ENCODE measurements around the gene KRT16. TPM values are rescaled to one million over a fixed set of nuclear protein-coding genes. Genes with fewer than 3 reads are reported as not detected.
"Not testable (repeated sequence)": the region's sequence is repeated elsewhere in the genome, so short reads cannot be mapped to it uniquely, and the experiment has no call there.

KRT16 gene
- total RNA-seq, 1 donor from 2014 or later = 0.52 TPM

GRCh38 chr17:41616486-41616885, 3.9 kb upstream of the KRT16 start:
- not testable (repeated sequence) for H3K36me3 ChIP-seq (ENCODE audit: control insufficient read depth in 3 of 3, insufficient read depth in 3 of 3, low read length in 3 of 3); H3K9me3 ChIP-seq (ENCODE audit: control insufficient read depth in 3 of 3, low read length in 3 of 3); H3K4me1 ChIP-seq (ENCODE audit: control insufficient read depth in 3 of 3, insufficient read depth in 3 of 3, low read length in 3 of 3); H3K4me3 ChIP-seq (ENCODE audit: low read length in 3 of 3); H3K9ac ChIP-seq (ENCODE audit: low read depth in 1 of 3, low read length in 3 of 3); H3K27ac ChIP-seq (ENCODE audit: low read depth, low read length)
- peaks cover 0 to 25% (median 15%) of the 10 kb centered on the region in 3 donors for H3K27me3 ChIP-seq (ENCODE audit: control insufficient read depth in 3 of 3, insufficient read depth in 3 of 3, low read length in 3 of 3)

GRCh38 chr17:41615454-41615853, 2.9 kb upstream of the KRT16 start:
- H3K9ac ChIP-seq (ENCODE audit: low read depth in 1 of 3, low read length in 3 of 3) = no peak overlapping the region
- no peaks in the 10 kb centered on the region for H3K9me3 ChIP-seq (ENCODE audit: control insufficient read depth in 3 of 3, low read length in 3 of 3)
- peaks cover 0 to 24% (median 19%) of the 10 kb centered on the region in 3 donors for H3K27me3 ChIP-seq (ENCODE audit: control insufficient read depth in 3 of 3, insufficient read depth in 3 of 3, low read length in 3 of 3)
- H3K36me3 ChIP-seq (ENCODE audit: control insufficient read depth in 3 of 3, insufficient read depth in 3 of 3, low read length in 3 of 3) = no peaks in the 10 kb centered on the region
- no peak overlapping the region for H3K27ac ChIP-seq (ENCODE audit: low read depth, low read length)
- no peak overlapping the region for H3K4me3 ChIP-seq (ENCODE audit: low read length in 3 of 3)
- no peaks in the 10 kb centered on the region for H3K4me1 ChIP-seq (ENCODE audit: control insufficient read depth in 3 of 3, insufficient read depth in 3 of 3, low read length in 3 of 3)

DNA sequence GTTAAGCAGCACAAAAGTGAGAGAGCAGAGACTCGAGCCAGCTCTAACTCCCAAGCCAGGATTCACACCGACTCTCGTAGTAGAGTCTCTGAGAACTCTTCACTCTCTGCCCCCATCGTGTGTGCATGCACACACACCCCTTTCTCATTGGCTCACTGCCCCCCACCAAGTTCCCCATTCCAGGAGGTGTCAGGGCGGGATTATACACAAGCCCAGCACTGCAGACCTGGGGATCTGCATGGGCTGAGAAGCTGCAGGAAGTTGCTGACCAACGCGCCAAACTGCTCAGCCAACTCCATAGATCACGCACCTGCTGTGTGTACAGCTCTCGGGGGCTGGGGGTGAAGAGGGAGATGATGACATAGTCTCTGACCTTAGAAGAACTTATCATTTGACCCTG, 2.2 kb upstream of the KRT16 start:
- H3K27me3 ChIP-seq (ENCODE audit: control insufficient read depth in 3 of 3, insufficient read depth in 3 of 3, low read length in 3 of 3) = peaks cover 0 to 21% (median 19%) of the 10 kb centered on the region in 3 donors
- H3K9me3 ChIP-seq (ENCODE audit: control insufficient read depth in 3 of 3, low read length in 3 of 3); H3K27ac ChIP-seq (ENCODE audit: low read depth, low read length); H3K9ac ChIP-seq (ENCODE audit: low read depth in 1 of 3, low read length in 3 of 3); H3K4me1 ChIP-seq (ENCODE audit: control insufficient read depth in 3 of 3, insufficient read depth in 3 of 3, low read length in 3 of 3); H3K4me3 ChIP-seq (ENCODE audit: low read length in 3 of 3); H3K36me3 ChIP-seq (ENCODE audit: control insufficient read depth in 3 of 3, insufficient read depth in 3 of 3, low read length in 3 of 3): not testable (repeated sequence)

- no peaks in the 10 kb centered on the region for H3K36me3 ChIP-seq (ENCODE audit: control insufficient read depth in 3 of 3, insufficient read depth in 3 of 3, low read length in 3 of 3)
- peaks cover 0 to 21% (median 16%) of the 10 kb centered on the region in 3 donors for H3K27me3 ChIP-seq (ENCODE audit: control insufficient read depth in 3 of 3, insufficient read depth in 3 of 3, low read length in 3 of 3)
- no peak overlapping the region for H3K4me3 ChIP-seq (ENCODE audit: low read length in 3 of 3)
- H3K27ac ChIP-seq (ENCODE audit: low read depth, low read length) = no peak overlapping the region
- H3K9me3 ChIP-seq (ENCODE audit: control insufficient read depth in 3 of 3, low read length in 3 of 3) = no peaks in the 10 kb centered on the region
- no peak overlapping the region for H3K9ac ChIP-seq (ENCODE audit: low read depth in 1 of 3, low read length in 3 of 3)
- H3K4me1 ChIP-seq (ENCODE audit: control insufficient read depth in 3 of 3, insufficient read depth in 3 of 3, low read length in 3 of 3) = no peaks in the 10 kb centered on the region
Measured at GRCh38 chr17:41614098-41614497, 1.5 kb upstream of the KRT16 start.

DNA sequence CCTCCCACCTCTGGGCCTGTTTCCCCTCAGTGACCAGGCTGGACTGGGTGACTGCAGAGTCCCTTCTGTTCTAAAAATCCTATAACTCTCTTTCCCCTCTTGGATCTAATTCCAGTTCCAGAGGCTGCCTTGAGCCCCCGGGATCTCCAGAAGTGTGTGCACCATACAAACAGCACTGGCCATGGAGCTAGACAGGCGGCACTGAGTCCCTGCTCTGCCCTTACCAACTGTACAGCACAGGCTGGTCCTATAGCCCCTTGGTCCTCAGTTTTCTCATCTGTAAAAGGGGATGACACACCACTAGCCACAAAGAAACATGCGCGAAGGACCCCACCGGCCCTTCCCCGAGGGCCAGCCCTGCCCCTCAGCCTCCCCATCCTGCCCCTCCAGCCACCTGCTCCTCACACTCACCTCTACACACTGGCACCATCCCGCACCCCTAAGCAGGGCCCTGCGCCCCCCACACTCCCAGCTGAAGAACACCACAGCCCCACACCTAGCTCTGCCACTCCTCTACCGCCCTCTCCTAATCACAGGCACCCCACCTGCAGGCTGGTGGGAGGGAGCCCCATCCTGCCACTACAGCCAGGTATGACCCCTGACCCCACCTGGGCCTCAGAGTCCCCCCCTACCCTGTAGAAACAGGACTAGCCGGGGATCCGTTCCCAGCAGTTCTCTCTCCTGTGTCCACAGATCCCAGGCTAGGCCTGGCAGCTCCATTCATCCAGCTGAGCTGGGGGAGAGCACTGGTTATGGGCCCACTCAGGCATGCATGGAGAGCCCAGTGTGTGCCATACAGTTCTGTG, 913 bp upstream of the KRT16 start:
- H3K27me3 ChIP-seq (ENCODE audit: control insufficient read depth in 3 of 3, insufficient read depth in 3 of 3, low read length in 3 of 3) = peaks cover 0 to 23% (median 16%) of the 10 kb centered on the region in 3 donors

GRCh38 chr17:41610965-41611640, 1.5 kb downstream of the KRT16 start:
- Histone ChIP-seq H3K27ac (ENCODE audit: low read depth, low read length) (no peak overlapping the region), H3K9me3 (ENCODE audit: control insufficient read depth in 3 of 3, low read length in 3 of 3) (peaks cover 0 to 5% (median 0%) of the 10 kb centered on the region in 3 donors), H3K9ac (ENCODE audit: low read depth in 1 of 3, low read length in 3 of 3) (no peak overlapping the region), H3K27me3 (ENCODE audit: control insufficient read depth in 3 of 3, insufficient read depth in 3 of 3, low read length in 3 of 3) (peaks cover 0 to 16% (median 4%) of the 10 kb centered on the region in 3 donors), H3K4me1 (ENCODE audit: control insufficient read depth in 3 of 3, insufficient read depth in 3 of 3, low read length in 3 of 3) (no peaks in the 10 kb centered on the region), H3K36me3 (ENCODE audit: control insufficient read depth in 3 of 3, insufficient read depth in 3 of 3, low read length in 3 of 3) (no peaks in the 10 kb centered on the region), H3K4me3 (ENCODE audit: low read length in 3 of 3) (no peak overlapping the region)

More for the DNA sequence above, 913 bp upstream of the KRT16 start:
- Histone ChIP-seq H3K36me3 (ENCODE audit: control insufficient read depth in 3 of 3, insufficient read depth in 3 of 3, low read length in 3 of 3) (no peaks in the 10 kb centered on the region), H3K27ac (ENCODE audit: low read depth, low read length) (no peak overlapping the region), H3K4me1 (ENCODE audit: control insufficient read depth in 3 of 3, insufficient read depth in 3 of 3, low read length in 3 of 3) (no peaks in the 10 kb centered on the region), H3K9me3 (ENCODE audit: control insufficient read depth in 3 of 3, low read length in 3 of 3) (no peaks in the 10 kb centered on the region), H3K4me3 (ENCODE audit: low read length in 3 of 3) (no peak overlapping the region), H3K9ac (ENCODE audit: low read depth in 1 of 3, low read length in 3 of 3) (no peak overlapping the region)

DNA sequence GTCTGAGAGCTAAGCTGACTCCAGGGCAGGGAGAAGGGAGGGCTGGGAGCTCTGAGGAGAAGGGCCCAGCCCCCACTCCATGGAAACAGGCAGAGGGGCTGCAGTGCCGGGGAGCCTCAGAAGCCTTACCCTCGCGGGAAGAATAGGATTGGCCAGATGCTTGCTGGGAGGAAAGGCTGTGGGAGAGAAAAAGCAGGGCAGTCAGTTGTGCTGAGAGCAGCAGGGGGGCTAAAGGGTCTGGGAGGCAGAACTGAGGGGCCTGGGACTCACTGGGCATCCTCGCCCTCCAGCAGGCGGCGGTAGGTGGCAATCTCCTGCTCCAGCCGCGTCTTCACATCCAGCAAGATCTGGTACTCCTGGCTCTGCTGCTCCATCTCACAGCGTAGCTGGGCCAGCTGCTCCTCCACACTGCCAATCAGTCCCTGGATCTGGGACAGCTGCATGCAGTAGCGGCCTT, 2.5 kb downstream of the KRT16 start:
- H3K9me3 ChIP-seq (ENCODE audit: control insufficient read depth in 3 of 3, low read length in 3 of 3); H3K27me3 ChIP-seq (ENCODE audit: control insufficient read depth in 3 of 3, insufficient read depth in 3 of 3, low read length in 3 of 3); H3K27ac ChIP-seq (ENCODE audit: low read depth, low read length); H3K9ac ChIP-seq (ENCODE audit: low read depth in 1 of 3, low read length in 3 of 3); H3K4me3 ChIP-seq (ENCODE audit: low read length in 3 of 3); H3K36me3 ChIP-seq (ENCODE audit: control insufficient read depth in 3 of 3, insufficient read depth in 3 of 3, low read length in 3 of 3); H3K4me1 ChIP-seq (ENCODE audit: control insufficient read depth in 3 of 3, insufficient read depth in 3 of 3, low read length in 3 of 3): not testable (repeated sequence)

DNA sequence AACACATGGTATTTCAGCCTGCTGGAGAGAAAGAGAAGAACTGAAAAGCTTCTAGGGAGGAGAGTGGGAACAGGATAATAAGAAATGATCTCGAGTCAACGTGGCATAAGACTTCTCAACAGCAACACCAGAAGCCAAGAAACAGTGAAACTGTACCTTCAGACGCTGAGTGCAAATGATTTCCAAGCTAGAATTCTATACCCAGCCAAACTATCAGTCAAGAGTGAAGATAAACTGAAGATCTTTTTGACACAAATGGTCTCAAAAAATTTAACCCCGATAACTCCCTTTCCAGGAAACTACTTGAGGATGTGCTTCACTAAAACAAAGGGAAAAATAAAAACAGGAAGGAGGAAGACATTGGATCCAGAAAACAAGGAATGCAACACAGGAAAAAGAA, 5.6 kb downstream of the KRT16 start:
- not testable (repeated sequence) for H3K9me3 ChIP-seq (ENCODE audit: control insufficient read depth in 3 of 3, low read length in 3 of 3); H3K4me1 ChIP-seq (ENCODE audit: control insufficient read depth in 3 of 3, insufficient read depth in 3 of 3, low read length in 3 of 3); H3K27me3 ChIP-seq (ENCODE audit: control insufficient read depth in 3 of 3, insufficient read depth in 3 of 3, low read length in 3 of 3); H3K36me3 ChIP-seq (ENCODE audit: control insufficient read depth in 3 of 3, insufficient read depth in 3 of 3, low read length in 3 of 3); H3K4me3 ChIP-seq (ENCODE audit: low read length in 3 of 3); H3K27ac ChIP-seq (ENCODE audit: low read depth, low read length); H3K9ac ChIP-seq (ENCODE audit: low read depth in 1 of 3, low read length in 3 of 3)

DNA sequence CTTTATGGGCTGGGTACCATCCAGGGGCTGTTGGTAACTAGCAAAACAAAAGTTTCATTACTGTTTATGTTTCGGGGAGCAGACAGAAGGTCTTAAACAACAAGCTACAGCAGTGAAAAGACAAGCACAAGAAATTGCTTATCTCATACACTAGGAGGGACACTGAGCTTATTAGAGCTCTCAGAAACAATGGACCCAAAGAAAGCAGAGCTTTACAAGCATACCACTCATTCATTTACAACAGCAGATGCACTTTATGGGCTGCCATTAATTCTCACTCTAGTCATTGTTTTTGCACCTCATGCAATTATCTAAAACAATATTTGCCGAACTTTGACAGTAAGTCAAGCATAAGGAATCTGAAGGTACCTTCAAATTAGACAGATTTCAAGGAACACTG, 10.0 kb downstream of the KRT16 start:
- peaks cover 0 to 5% (median 0%) of the 10 kb centered on the region in 3 donors for H3K9me3 ChIP-seq (ENCODE audit: control insufficient read depth in 3 of 3, low read length in 3 of 3)
- no peaks in the 10 kb centered on the region for H3K36me3 ChIP-seq (ENCODE audit: control insufficient read depth in 3 of 3, insufficient read depth in 3 of 3, low read length in 3 of 3)
- no peak overlapping the region for H3K27ac ChIP-seq (ENCODE audit: low read depth, low read length)
- no peak overlapping the region for H3K9ac ChIP-seq (ENCODE audit: low read depth in 1 of 3, low read length in 3 of 3)
- H3K27me3 ChIP-seq (ENCODE audit: control insufficient read depth in 3 of 3, insufficient read depth in 3 of 3, low read length in 3 of 3) = no peaks in the 10 kb centered on the region
- H3K4me1 ChIP-seq (ENCODE audit: control insufficient read depth in 3 of 3, insufficient read depth in 3 of 3, low read length in 3 of 3) = no peaks in the 10 kb centered on the region
- no peak overlapping the region for H3K4me3 ChIP-seq (ENCODE audit: low read length in 3 of 3)

DNA sequence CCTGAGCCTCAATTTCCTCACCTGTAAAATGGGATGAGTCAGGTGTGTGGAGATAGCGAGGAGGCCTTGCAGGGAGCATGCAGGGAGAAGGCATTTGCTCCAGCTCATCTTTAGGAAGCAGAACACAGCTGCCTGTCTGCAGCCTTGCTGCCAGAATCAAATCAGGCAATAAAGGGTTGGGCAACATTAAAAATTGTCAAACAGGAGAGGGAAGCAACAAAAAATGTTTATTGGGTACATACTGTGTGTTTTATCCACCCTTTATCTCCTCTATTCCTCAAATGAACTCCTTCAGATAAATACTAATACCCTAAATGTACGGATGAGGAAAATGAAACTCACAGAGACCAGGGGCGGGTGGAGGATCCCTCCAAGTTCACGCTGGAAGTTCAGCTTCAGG, 12.2 kb downstream of the KRT16 start:
- no peak overlapping the region for H3K27ac ChIP-seq (ENCODE audit: low read depth, low read length)
- H3K4me3 ChIP-seq (ENCODE audit: low read length in 3 of 3) = no peak overlapping the region
- peaks cover 0 to 5% (median 0%) of the 10 kb centered on the region in 3 donors for H3K27me3 ChIP-seq (ENCODE audit: control insufficient read depth in 3 of 3, insufficient read depth in 3 of 3, low read length in 3 of 3)
- no peak overlapping the region for H3K9ac ChIP-seq (ENCODE audit: low read depth in 1 of 3, low read length in 3 of 3)
- no peaks in the 10 kb centered on the region for H3K9me3 ChIP-seq (ENCODE audit: control insufficient read depth in 3 of 3, low read length in 3 of 3)
- no peaks in the 10 kb centered on the region for H3K36me3 ChIP-seq (ENCODE audit: control insufficient read depth in 3 of 3, insufficient read depth in 3 of 3, low read length in 3 of 3)
- no peaks in the 10 kb centered on the region for H3K4me1 ChIP-seq (ENCODE audit: control insufficient read depth in 3 of 3, insufficient read depth in 3 of 3, low read length in 3 of 3)

All from skeletal muscle tissue (tissue), 4 donors.